NCI-H146 (cell line): Measurements from ENCODE around the gene EYA3.

Source experiments
- DNase-seq: peaks from one replicate; lab custom pipeline; 2025; lab: John Stamatoyannopoulos, UW

The EYA3 gene

DNA sequence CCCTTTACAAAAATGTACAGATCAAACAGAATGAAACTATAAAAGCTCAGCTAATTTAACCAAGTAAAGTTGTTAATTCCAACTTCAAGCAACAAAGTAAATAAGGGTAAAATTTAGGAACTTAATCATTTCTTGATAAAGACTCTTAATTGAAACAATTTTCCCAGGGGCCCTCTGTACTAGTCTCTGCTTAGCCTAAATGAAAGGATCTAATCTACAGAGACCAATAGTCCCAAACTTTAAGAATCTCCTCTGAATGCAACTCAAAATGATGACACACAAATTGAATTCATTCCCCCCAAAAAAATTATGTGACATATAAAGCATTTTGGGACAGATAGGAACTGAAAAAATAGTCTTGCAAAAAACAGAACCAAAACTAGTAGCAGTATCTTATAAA lies 16.6 kb downstream of the EYA3 start:
- no peak for DNase-seq

DNA sequence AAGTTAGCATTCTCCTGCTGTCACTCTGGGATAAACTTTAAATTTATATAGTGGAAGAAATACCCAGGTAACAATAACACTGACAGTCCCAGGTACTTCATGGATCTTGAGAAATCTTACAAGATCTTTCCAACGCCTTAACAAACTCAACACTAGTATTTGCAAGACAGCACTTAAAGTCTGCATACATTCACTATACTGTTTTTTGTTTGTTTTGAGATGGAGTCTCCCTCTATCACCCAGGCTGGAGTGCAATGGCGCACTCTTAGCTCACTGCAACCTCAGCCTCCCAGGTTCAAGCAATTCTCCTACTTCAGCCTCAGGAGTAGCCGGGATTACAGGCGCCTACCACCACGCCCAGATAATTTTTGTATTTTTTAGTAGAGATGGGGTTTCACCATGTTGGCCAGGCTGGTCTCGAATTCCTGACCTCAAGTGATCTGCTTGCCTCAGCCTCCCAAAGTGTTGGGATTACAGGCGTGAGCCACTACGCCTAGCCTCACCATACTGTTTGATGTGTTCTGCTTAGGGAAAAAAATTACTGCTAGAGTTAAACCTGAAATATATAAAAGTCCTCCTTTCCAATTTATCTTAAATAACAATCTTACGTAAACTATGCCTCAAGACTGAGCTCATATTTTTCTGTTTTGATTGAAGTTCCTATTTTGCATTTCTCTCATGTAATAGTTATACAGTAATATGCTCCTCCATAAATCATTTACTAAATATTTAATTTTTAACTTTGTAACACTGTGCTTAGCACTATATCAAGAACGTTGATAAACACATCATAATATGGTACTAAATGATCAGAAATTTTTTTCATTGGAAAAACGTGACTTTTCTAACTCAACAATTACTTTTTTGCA lies 17.5 kb downstream of the EYA3 start:
- no peak for DNase-seq

DNA sequence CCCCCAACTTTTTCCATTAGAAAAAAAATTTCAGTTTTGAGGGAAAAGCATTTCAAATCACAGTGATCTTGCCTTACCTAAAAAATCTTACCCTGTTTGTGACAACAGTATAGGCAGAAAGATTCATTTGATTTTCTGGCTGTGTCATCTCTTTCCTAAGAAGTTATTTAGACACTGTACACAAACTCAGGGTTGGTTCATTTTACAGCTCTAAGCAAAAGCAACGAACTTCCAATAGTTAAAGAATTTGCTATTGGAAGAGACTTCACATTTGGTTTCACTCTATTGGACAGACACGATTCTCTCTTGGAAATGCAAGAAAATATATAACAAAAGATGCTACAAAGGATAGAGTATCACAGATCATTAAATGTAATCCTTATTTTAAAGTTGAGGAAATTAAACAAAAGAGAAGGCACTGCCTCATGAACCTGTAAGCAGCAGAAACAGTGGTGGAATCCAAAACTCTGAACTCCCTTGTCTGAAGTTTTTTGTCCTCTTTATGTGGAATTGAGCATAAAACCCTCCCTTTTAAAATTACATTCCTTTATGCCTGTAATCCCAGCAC lies 20.8 kb downstream of the EYA3 start:
- DNase-seq: no peak

DNA sequence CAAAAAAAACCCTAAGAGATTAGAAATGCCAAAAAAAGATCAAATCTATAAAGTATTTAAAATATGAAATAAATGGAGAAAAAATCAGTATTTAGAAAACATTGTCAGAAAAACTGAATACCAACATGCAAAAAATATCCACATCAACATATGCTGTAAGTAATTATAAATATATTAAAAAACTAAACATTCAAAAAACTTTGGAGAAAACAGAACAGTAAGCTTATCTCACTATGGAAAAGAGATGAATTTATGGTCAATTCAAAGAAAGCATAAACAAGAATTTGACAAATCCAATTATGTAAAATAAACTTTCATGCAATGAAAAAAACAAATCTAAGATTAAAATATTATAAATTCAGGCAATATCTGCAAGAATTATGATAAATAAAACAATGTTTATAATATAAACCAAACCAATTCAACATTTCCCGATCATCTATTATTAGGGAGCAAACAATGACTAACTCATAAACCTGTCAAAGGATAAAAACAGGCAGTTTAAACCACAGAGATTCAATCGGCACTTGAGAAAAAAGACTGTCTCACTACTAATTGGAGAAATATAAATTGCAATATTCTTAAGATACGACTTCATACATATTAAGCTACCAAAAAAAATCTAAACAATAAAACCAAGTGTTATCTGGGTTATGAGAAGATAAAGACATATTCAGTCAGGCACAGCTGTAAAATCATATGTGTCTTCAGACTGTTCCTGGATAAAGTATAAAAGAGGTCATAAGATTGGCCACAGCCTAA lies 21.8 kb downstream of the EYA3 start:
- no peak for DNase-seq

DNA sequence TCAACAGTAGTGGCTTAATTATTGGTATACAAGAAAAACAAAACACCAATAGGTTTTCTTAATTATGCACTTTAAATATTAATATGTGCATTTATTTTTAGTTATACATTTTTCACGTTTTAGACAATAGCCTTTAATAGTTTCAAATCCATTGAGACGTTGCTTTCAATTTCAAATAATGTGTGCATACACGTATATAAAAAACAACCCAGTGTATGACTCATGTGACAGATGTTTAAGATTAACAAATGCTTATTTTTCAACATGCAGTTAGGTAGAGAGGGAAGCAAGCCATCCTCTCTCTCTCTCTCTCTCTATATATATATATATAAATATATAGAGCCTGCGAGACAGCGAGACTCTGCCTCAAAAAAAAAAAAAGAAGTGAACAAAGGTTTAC lies 24.3 kb downstream of the EYA3 start:
- no peak for DNase-seq

DNA sequence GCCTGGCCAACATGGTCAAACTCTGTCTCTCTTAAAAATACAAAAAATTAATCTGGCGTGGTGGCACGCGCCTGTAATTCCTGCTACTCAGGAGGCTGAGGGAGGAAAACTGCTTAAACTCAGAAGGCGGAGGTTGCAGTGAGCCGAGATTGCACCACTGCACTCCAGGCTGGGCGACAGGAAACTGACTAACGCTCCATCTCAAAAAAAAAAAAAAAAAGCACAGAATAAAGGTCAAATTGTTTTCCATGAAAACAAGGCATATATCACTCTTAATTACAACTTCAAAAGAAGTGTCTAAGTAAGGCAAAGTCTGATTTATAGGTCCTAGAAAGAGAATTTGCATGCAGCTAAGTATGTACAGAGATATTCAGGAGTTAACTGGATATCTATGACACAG lies 25.6 kb downstream of the EYA3 start:
- DNase-seq: no peak

DNA sequence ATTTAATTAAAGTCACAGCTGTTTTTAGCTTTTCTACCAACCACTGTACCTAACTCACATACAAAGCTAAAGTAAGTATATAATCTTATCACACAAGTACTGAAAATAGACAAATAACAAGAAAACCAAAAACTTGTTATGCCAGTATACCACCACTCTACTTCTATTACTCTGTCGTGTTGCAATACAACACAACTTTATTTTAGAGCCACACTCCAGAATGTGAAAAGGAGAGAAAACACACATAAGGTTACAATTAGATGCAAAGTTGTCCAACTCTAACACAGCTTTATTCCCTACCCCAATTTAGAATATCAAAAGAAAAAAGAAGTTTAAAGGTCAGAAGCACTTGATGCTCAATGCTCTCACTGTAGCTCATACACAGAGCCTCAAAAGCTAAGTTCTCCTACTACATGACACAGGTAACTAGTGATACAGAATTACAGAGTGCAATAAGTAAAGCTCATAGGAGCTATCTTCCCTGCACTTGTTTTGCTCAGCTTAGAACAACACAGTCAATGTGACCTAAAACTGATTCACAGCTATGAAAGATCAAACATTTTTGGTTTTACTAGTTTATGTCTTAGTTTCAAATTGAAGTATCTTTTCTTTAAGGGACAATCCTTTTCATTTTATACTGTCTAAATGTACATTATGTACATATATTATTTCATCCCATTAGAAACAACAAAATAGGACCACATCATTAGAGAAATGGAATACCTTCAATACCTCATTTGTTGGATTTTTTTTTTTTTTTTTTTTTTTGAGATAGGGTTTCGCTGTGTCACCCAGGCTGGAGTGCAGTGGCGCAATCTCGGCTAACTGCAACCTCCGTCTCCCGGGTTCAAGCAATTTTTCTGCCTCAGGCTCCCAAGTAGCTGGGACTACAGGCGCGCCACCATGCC lies 29.2 kb downstream of the EYA3 start:
- DNase-seq: no peak

DNA sequence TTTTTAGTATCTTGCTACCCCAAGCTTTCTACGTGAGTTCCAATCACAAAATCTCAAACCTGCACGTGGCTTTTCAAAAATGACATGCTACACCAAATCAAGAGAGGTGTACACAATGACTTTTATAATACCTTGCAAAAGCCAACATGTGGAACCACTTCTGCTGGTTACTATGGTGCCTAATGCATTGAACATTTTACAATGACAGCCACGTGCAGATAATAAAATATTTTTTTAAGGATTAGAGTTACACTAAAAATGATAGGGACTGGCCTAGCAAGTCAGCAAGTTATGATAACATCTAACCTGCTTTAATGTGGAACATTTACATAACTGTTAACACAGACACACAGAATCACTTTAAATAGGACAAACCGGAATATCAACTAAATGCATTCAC lies 30.2 kb downstream of the EYA3 start:
- DNase-seq: no peak

DNA sequence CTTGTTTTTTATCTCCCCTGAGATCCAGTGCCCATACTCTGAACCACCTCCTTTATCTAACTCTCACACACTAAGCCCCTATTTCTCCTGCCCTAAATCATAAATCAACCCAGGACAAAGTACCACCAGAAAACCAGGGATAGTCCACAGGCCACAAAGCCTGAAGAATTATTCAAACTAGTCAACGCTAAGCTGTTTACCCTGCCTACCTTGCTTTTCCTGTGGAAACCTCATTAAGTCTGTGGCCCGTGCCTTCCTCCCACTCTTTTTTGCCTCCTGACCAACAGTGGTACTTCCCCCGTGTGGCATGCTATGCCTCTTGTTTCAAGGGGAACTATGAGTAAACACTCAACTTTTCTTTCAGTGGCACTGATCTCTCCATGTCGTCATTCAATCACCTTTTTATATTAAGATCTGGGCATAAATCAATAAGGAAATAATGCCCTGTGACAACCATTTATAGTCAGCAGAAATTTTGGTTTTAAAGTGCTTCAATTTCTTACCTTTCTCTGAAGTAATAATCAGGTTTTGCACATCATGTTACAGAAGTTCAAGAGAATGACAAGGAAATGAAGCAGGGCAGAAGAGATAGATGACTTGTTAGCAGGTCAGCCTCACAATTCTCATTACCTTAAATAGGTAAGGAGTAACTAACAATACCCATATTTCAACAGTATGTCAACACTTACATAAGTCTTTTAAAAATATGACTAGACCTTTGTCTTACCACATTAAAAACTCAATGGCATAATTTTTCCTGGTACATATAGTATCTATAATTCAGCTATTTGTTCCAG lies 32.1 kb downstream of the EYA3 start:
- no peak for DNase-seq

DNA sequence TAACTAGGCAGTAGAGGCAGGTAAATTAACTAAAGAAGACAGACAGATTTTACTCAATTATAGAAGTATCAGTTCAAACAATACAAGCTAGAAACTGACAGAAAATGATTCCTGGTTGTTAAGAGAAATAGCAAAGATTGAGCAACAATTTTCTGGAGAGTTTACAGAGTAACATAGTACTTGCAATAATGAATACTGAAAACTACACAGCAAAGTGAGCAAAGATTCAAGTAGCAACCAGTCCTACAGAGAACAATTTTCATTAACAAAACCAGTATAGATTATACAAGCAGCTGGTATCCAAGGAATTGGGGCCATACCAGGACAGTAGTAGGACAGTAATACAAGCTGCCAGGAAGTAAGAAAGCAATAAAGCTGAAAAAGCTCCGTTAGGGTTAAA lies 37.6 kb downstream of the EYA3 start:
- no peak for DNase-seq

DNA sequence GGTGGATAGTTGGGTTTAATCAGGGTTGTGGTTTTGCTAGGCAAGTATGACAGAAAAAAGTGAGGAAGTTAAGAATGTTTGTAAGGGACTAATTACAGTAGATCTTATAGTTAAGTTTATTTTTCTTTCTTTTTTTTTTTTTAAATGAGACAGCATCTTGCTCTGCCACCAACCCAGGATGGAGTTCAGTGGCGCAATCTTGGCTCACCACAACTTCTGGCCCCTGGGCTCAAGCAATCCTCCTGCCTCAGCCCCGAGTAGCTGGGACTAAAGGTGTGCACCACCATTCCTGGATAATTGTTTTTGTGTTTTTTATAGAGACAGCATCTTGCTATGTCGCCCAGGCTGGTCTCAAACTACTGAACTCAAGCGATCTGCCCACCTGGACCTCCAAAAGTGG lies 41.7 kb downstream of the EYA3 start:
- DNase-seq: no peak

DNA sequence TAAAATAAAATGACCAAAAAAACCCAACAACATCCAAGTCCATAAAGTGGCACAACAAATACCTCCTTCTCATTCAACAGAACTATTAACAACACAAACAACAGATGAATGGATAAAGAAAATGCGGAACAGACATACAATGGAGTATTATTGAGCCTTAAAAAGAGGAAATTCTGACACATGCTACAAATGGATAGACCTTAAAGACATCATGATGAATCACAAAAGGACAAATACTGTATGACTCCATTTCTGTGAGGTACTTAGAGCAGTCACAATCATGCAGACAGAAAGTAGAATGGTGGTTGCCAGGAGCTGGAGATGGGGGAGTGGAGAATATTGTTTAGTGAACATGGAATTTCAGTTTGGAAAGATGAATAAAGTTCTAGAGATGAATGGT lies 42.6 kb downstream of the EYA3 start:
- DNase-seq: no peak

DNA sequence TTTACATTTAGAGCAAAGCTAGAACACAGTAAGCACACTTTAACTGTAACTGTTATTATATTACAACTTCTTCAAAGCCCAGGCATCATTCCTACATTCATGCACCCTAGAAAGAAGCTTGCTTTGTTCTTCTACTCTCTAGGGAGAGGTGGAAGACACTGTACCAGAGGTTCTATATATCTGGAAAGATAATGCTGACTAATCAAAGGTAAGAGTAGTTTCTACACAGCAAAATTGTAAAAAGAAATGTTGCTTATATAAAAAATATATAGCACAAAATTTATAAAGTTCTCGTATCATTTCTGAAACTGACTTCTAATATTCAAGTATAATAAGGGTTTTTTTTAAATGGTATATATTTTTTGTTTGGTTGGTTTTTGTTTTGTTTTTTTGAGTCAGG lies 44.0 kb downstream of the EYA3 start:
- DNase-seq: no peak

DNA sequence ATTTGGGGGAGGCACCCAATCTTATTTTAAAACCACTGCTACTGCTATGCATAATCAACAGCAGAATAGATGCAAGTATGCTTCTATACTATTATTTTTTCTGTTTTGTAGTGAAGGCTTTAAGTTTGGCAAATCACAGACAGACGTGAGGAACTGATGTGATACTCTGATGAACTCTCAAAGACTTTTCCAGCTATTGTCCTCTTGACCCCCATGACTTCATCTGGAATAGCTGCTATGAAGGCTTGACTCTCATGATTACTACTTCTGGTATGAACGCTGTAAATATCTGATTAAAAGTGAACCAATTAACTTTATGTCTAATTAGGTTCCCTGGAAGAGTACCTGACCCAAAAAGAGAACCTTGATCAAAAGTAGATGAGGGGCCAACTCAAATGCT lies 49.1 kb downstream of the EYA3 start:
- DNase-seq: no peak

DNA sequence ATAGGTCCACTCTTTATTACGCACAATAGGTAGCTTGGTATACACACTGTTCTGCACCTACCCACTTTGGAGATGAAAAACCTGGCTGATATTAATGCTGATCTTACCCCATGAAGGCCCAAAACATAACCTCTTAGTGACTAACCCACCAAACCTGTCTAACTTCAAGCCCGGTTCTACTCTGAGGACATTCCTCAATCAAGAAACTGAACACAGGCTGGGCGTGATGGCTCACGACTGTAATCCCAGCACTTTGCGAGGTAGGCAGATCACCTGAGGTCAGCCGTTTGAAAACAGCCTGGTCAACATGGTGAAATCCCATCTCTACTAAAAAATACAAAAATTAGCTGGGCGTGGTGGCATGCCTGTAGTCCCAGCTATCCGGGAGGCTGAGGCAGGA lies 50.5 kb downstream of the EYA3 start:
- no peak for DNase-seq

DNA sequence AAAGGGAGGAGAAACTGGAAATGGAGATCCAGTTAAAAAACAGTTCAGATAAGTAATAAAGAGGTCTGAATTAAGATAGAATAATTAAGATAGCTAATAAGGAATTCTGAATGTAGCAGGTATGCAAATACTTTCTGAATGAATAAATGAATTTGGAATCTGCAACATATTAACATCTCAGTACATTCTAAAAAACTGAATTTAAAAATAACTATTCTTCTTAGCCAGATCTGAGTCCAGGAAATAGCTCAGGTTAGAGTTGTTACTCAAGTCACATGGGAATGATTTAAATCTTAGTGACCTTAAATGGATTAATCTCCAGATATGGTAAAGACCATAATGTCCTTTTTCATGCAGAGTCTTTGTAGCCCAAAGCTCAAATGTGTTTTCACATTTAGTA lies 51.2 kb downstream of the EYA3 start:
- DNase-seq: no peak

DNA sequence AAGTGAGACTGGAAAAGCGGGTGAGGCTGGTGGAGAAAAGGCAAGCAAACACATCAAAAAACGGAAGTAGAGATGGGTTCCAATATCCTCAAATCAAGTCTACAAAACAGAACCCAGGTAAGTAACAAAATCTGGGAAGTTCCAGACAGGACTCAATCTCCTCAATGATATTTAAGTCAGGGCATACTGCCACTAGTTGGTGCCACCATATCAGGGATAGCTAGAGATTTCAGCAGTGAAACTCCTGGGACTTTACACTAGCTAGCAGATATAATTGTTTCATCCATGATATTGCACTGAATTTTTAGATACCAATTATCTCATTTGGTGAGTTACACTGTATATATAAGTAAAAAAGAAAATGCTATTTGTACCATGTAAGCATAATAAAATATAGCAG lies 52.0 kb downstream of the EYA3 start:
- no peak for DNase-seq

DNA sequence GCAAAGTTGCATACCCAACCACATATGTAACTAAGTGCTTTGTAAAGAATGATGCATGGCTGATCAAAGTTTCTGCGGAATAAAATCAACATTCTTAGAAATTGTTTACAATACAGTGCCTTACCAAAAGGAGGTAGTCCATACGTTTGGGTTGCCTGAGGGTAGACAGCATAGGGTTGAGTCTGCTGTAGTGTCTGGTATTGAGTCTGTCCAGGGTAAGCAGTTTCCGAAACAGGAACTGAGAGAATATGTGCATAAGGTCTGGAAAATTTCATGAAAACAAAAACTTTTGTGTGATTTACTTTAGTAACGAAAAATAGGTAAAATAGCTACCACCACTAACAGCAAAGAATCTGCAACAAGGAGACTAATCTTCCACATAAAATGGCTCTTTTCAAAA lies 53.0 kb downstream of the EYA3 start:
- no peak for DNase-seq

DNA sequence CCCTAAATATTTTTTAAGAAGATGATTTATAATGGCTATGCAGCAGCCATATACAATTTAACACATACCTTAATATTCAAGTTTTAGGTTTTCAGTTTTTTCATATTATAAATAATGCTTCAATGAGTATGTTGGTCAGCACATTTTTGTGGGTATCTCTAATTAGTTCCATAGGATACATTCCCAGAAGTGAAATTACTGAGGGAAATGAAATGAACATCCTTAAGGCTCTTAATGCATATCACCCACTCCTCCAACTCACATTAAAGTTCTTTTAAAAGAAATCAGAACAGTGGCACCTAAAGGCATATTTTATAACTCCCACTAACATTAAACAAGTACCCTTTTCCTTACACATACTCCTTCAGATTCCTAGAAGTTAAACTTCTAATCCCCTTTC lies 56.1 kb downstream of the EYA3 start:
- no peak for DNase-seq

DNA sequence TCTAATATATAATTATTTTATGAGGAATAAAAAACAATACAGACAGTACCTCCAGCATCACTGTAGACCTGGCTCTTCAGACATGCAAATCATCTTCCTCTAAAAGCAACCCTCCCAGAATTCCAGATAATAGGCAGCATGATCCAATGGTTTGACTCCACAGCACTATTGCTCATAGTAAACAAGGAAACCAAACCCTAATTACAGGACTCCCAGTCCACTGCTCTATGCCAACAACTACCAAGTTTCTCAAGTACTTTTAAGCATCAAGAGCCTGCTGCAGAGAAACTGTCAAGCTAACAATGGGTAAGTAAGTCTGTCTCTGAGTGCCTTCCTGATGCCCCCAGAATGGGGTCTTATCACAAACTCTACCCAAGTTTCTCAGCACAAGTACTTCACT lies 57.2 kb downstream of the EYA3 start:
- no peak for DNase-seq

DNA sequence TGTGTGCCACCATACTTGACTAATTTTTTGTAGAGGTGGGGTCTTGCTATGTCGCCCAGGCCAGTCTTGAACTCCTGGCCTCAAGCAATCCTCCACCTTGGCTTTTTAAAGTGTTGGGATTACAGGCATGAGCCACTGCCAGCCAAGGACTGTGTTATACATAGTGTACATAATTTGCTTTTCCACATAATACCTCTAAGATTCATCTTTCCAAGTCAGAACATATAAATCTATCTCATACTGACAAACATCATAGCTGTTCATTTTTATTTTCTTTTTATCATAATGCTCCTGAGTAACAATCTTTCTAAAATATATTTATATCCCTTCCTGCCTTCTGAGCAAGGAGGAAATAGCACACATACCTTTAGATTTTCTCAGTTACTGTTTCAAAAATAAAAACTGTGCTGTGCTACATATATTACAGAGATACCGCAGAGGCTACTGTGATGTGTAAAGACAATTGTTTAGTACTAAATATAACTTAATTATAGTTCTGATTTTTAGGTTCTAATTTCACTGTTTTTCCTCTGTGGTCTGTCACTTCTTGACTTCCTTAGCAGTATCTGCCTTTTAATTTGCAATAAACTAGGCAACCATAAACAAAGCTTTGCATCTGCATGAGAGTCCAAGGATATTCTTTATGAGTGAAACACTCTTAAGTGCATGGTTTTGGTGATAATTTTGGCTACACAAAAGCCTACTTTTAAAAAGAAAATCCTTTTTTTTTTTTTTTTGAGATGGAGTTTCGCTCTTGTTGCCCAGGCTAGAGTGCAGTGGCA lies 59.3 kb downstream of the EYA3 start:
- DNase-seq: no peak
